SK-N-SH (cell line): ENCODE data around the gene FSD2. TPM values are rescaled to one million over a fixed set of nuclear protein-coding genes. Genes with fewer than 3 reads are reported as not detected.
A peak's percentile ranks its signal among the peaks of the same experiment; 100 is the strongest.

Experiments used
- CTCF ChIA-PET: fragments of 300-600, 350-600 bp; formaldehyde crosslinking; extraction: SDS; loops from one replicate; lab custom pipeline; 2021; lab: Yijun Ruan, JAX
- POLR2A ChIA-PET: fragments of 350-600 bp; sonication (Branson Sonifier 250); formaldehyde crosslinking; extraction: SDS; loops from one replicate; lab custom pipeline; 2020; ENCODE audit warnings: antibody characterized with exemption, inconsistent platforms; lab: Yijun Ruan, JAX
- DNase-seq: peaks from one replicate; pipeline ENCODE4 v3.0.0; 2012
- H2AFZ ChIP-seq: fragments of 200-600 bp; sonication (generic); 2 replicates; pipeline ENCODE4 v1.8.1; 2016; ENCODE audit warnings: antibody characterized with exemption, mild to moderate bottlenecking, low read depth
- H3F3A ChIP-seq: fragments of 200-600 bp; sonication (generic); replicated peaks from 2 replicates; pipeline ENCODE3; 2016; ENCODE audit warnings: antibody characterized with exemption, mild to moderate bottlenecking; ENCODE audit not compliant: insufficient read depth
- H3K27ac ChIP-seq, 2 experiments: fragments of 200-500 bp in 1 of 2; fragments of 200-600 bp in 1 of 2; sonication (Bioruptor generic) in 1 of 2; sonication (generic), shearing (Covaris generic) in 1 of 2; 2 replicates each; pipeline versions ENCODE4 v1.5.1 to v1.6.1; 2014 to 2016; ENCODE audit warnings: low read depth in 2 of 2, inconsistent platforms in 1 of 2, low read length in 1 of 2, mild to moderate bottlenecking in 1 of 2, mixed read lengths in 1 of 2
- H3K27me3 ChIP-seq: fragments of 200-600 bp; sonication (generic), shearing (Covaris generic); 2 replicates; pipeline ENCODE4 v1.6.1; 2016; ENCODE audit warnings: mixed run types; ENCODE audit not compliant: insufficient read depth
- H3K36me3 ChIP-seq, 2 experiments: fragments of 200-500 bp in 1 of 2; fragments of 200-600 bp in 1 of 2; sonication (Bioruptor generic) in 1 of 2; sonication (generic) in 1 of 2; replicated peaks in 1 of 2; 2 replicates each; pipeline versions ENCODE3 to v1.5.1; 2014 to 2016; ENCODE audit warnings: low read length in 1 of 2, mild to moderate bottlenecking in 1 of 2; ENCODE audit not compliant: insufficient read depth in 2 of 2, control insufficient read depth in 1 of 2
- H3K4me1 ChIP-seq, 2 experiments: fragments of 200-500 bp in 1 of 2; fragments of 200-600 bp in 1 of 2; sonication (Bioruptor generic) in 1 of 2; sonication (generic), shearing (Covaris generic) in 1 of 2; 2 replicates each; pipeline versions ENCODE4 v1.5.1 to v1.6.1; 2014 to 2016; ENCODE audit warnings: low read depth in 1 of 2, low read length in 1 of 2, mixed run types in 1 of 2; ENCODE audit not compliant: insufficient read depth in 2 of 2, control insufficient read depth in 1 of 2
- H3K4me2 ChIP-seq: fragments of 200-600 bp; sonication (generic), shearing (Covaris generic); 2 replicates; pipeline ENCODE4 v1.6.1; 2017; ENCODE audit warnings: mixed run types
- H3K4me3 ChIP-seq, 2 experiments: fragments of 200-500 bp in 1 of 2; fragments of 200-600 bp in 1 of 2; sonication (Bioruptor generic) in 1 of 2; sonication (generic), shearing (Covaris generic) in 1 of 2; 2 replicates each; pipeline versions ENCODE4 v1.5.1 to v1.8.1; 2014 to 2016; ENCODE audit warnings: low read depth in 2 of 2, inconsistent platforms in 1 of 2, low read length in 1 of 2, mild to moderate bottlenecking in 1 of 2, mixed read lengths in 1 of 2, moderate library complexity in 1 of 2
- H3K79me2 ChIP-seq: fragments of 200-600 bp; sonication (generic); 2 replicates; pipeline ENCODE4 v1.8.1; 2017; ENCODE audit warnings: mild to moderate bottlenecking; ENCODE audit not compliant: insufficient read depth
- H3K9ac ChIP-seq: fragments of 200-600 bp; sonication (generic); 2 replicates; pipeline ENCODE4 v1.6.1; 2017; ENCODE audit warnings: mixed run types
- H3K9me2 ChIP-seq: fragments of 200-600 bp; sonication (generic); 2 replicates; pipeline ENCODE4 v1.6.1; 2017; ENCODE audit warnings: mixed run types
- H3K9me3 ChIP-seq: fragments of 200-600 bp; sonication (generic); 2 replicates; pipeline ENCODE4 v1.6.1; 2017; ENCODE audit warnings: mixed run types, mild to moderate bottlenecking, moderate library complexity
- H4K20me1 ChIP-seq: fragments of 200-600 bp; sonication (generic); 2 replicates; pipeline ENCODE4 v1.6.1; 2017; ENCODE audit warnings: mild to moderate bottlenecking, mixed run types; ENCODE audit not compliant: insufficient read depth
- CHD2 ChIP-seq: fragments of 150-350 bp; IDR thresholded peaks from 2 replicates; pipeline ENCODE4 v1.6.1; 2018; ENCODE audit warnings: low read length; ENCODE audit not compliant: partially characterized antibody
- EZH2phosphoT487 ChIP-seq: fragments of 200-600 bp; sonication (generic); IDR thresholded peaks from 2 replicates; pipeline ENCODE4 v1.6.1; 2017; ENCODE audit warnings: low read depth, mixed run types, mild to moderate bottlenecking, antibody characterized with exemption, moderate library complexity, borderline replicate concordance
- FOXM1 ChIP-seq: IDR thresholded peaks from 2 replicates; pipeline ENCODE4 v1.4.0; 2012; ENCODE audit warnings: low read depth, mild to moderate bottlenecking
- GATA2 ChIP-seq: sonication (generic); formaldehyde crosslinking; IDR thresholded peaks from 2 replicates; pipeline ENCODE4 v1.5.0; 2020; ENCODE audit warnings: mild to moderate bottlenecking, missing genetic modification reagents
- JUND ChIP-seq: IDR thresholded peaks from 2 replicates; pipeline ENCODE4 v1.4.0; 2012
- NFIC ChIP-seq: IDR thresholded peaks from 2 replicates; pipeline ENCODE4 v1.4.0; 2012; ENCODE audit warnings: borderline replicate concordance
- PBX3 ChIP-seq: IDR thresholded peaks from 2 replicates; pipeline ENCODE4; 2012
- POLR2AphosphoS5 ChIP-seq: IDR thresholded peaks from 2 replicates; pipeline ENCODE4 v1.6.1; 2012; ENCODE audit warnings: low read depth, low read length
- RAD21 ChIP-seq: IDR thresholded peaks from 2 replicates; pipeline ENCODE4 v1.6.1; 2012; ENCODE audit warnings: mild to moderate bottlenecking, low read length
- REST ChIP-seq: IDR thresholded peaks from 2 replicates; pipeline ENCODE4 v1.6.1; 2012; ENCODE audit warnings: mild to moderate bottlenecking, low read depth, low read length, moderate library complexity
- RFX5 ChIP-seq: IDR thresholded peaks from 2 replicates; pipeline ENCODE4 v1.6.1; 2012; ENCODE audit warnings: mild to moderate bottlenecking, improper control_type of control experiment, low read length
- TAF1 ChIP-seq: IDR thresholded peaks from 2 replicates; pipeline ENCODE4 v1.6.1; 2012; ENCODE audit warnings: low read depth, mild to moderate bottlenecking, low read length, moderate library complexity, borderline replicate concordance
- TCF12 ChIP-seq: IDR thresholded peaks from 2 replicates; pipeline ENCODE4 v1.4.0; 2012
- TEAD4 ChIP-seq: IDR thresholded peaks from 2 replicates; pipeline ENCODE4 v1.4.0; 2012; ENCODE audit warnings: mild to moderate bottlenecking, borderline replicate concordance; ENCODE audit not compliant: insufficient read depth
- USF1 ChIP-seq: IDR thresholded peaks from 2 replicates; pipeline ENCODE4 v1.4.0; 2012; ENCODE audit warnings: low read depth, borderline replicate concordance
- YY1 ChIP-seq: IDR thresholded peaks from 2 replicates; pipeline ENCODE4 v1.4.0; 2012; ENCODE audit warnings: low read depth, mild to moderate bottlenecking
- WGBS: methylation state at CpG from one replicate; pipeline ENCODE4 v1.1.6; 2017; ENCODE audit warnings: low lambda C conversion rate; 5-methylcytosine and 5-hydroxymethylcytosine counted together
- polyA plus RNA-seq, 3 experiments: library from polyadenylated mRNA; depleted of rRNA; stranded (reverse); fragments of >200 nt; gene quantifications; 2 replicates each; pipeline ENCODE4 v1.2.3, GENCODE V29; 2012
- TF ChIP-seq, protein P1 (sequence below): fragments of 150-350 bp; IDR thresholded peaks from 2 replicates; pipeline ENCODE4 v1.6.1; 2017; ENCODE audit warnings: antibody characterized with exemption, low read length, low read depth, borderline replicate concordance
- TF ChIP-seq, protein P2 (sequence below): IDR thresholded peaks from 2 replicates; pipeline ENCODE4 v1.4.0; 2012; ENCODE audit warnings: low read depth

FSD2 gene
- polyA plus RNA-seq, 1 of the 3 experiments (the other 2 are of a cell fraction), result not detected

DNA sequence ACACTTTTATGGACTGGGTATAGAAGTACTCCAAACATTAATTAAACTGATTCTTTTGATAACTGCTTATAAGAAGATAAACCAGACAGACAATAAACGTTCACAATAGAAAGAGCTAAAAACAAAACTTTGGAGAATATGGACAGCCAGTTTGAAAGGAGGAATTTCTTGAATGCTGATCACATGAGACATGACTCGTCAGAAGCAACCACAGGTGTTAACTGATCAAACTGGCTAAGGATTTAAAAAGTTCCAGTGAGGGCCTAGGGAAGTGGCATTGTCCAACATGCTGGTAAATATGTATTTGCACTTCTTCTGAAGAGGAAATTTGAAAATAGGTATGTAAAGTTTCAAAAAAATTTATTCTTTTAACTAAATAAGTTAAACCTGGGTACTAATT lies 66.8 kb downstream of the FSD2 start:
- Histone ChIP-seq H3K4me3 (no peak overlapping the region), H4K20me1 (no peaks in the 10 kb centered on the region), H3K36me3 (no peaks in the 10 kb centered on the region), H3F3A (no peaks in the 10 kb centered on the region), H2AFZ (0 out of 2 replicates have a peak overlapping the region, but pooled peaks have one; percentile 19), H3K9ac (no peak overlapping the region), H3K9me2 (no peaks in the 10 kb centered on the region), H3K4me1 (no peaks in the 10 kb centered on the region), H3K4me2 (no peak overlapping the region), H3K79me2 (no peaks in the 10 kb centered on the region), H3K9me3 (no peaks in the 10 kb centered on the region), H3K27ac (no peak overlapping the region), H3K27me3 (no peaks in the 10 kb centered on the region)
- no peak for DNase-seq
- ChIA-PET POLR2A (no interaction called here), CTCF (no interaction called here)
- 51% methylated on average over 2 of the region's 2 CpGs for WGBS
- no peak for TF ChIP-seq CHD2
- TF ChIP-seq FOXM1, result no peak
- TF ChIP-seq TCF12, result no peak
- no peak for TF ChIP-seq TAF1
- TF ChIP-seq JUND, result no peak
- no peak for TF ChIP-seq RAD21
- TF ChIP-seq POLR2AphosphoS5, result no peak
- TF ChIP-seq RFX5, result no peak
- TF ChIP-seq GATA2, result no peak
- TF ChIP-seq EZH2phosphoT487, result no peak
- TF ChIP-seq PBX3, result no peak
- no peak for TF ChIP-seq TEAD4
- TF ChIP-seq, protein P1, sequence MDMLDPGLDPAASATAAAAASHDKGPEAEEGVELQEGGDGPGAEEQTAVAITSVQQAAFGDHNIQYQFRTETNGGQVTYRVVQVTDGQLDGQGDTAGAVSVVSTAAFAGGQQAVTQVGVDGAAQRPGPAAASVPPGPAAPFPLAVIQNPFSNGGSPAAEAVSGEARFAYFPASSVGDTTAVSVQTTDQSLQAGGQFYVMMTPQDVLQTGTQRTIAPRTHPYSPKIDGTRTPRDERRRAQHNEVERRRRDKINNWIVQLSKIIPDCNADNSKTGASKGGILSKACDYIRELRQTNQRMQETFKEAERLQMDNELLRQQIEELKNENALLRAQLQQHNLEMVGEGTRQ, result no peak
- no peak for TF ChIP-seq REST
- no peak for TF ChIP-seq NFIC
- TF ChIP-seq, protein P2, sequence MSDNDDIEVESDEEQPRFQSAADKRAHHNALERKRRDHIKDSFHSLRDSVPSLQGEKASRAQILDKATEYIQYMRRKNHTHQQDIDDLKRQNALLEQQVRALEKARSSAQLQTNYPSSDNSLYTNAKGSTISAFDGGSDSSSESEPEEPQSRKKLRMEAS, result no peak
- TF ChIP-seq YY1, result no peak
- no peak for TF ChIP-seq USF1
